IMR-90 (cell line): ENCODE data around the gene TRMO.

Experiments
- CEBPB ChIP-seq: IDR thresholded peaks from 2 replicates; pipeline ENCODE4 v1.6.1; 2012; ENCODE audit warnings: low read depth, low read length, improper control_type of control experiment
- CHD1 ChIP-seq: IDR thresholded peaks from 2 replicates; pipeline ENCODE4 v1.6.1; 2012; ENCODE audit warnings: low read depth, low read length, improper control_type of control experiment
- FOS ChIP-seq: fragments of 150-350 bp; IDR thresholded peaks from 2 replicates; pipeline ENCODE4 v1.6.1; 2016; ENCODE audit warnings: low read depth, low read length
- MAZ ChIP-seq: IDR thresholded peaks from 2 replicates; pipeline ENCODE4 v1.6.1; 2012; ENCODE audit warnings: low read depth, mild to moderate bottlenecking, low read length, improper control_type of control experiment, moderate library complexity, borderline replicate concordance
- TF ChIP-seq, protein P1 (sequence below): conservative IDR thresholded peaks from 2 replicates; pipeline ENCODE4 v1.5.1; 2012; ENCODE audit warnings: mild to moderate bottlenecking, low read depth, low read length, improper control_type of control experiment

DNA sequence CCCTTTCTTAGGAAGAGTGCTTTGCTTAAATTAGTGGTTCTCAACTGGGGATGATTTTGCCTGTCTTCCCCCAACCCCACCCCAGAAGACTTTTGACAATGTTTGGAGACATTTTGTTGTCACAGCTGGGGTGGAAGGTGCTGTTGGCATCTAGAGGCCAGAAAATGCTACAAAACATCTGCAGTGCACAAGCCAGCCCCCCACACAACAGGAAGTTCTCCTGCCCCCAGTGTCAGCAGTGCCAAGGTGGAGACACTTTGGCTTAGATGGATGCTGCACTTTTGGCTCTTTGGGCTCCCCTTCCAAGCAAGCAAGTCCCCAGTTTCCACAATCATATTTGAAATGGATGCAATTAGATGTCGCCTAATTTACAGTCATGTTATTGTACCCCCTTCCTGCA, 13.0 kb upstream of the TRMO start:
- no peak for TF ChIP-seq FOS
- TF ChIP-seq CEBPB: no peak
- TF ChIP-seq MAZ: no peak
- TF ChIP-seq, protein P1, sequence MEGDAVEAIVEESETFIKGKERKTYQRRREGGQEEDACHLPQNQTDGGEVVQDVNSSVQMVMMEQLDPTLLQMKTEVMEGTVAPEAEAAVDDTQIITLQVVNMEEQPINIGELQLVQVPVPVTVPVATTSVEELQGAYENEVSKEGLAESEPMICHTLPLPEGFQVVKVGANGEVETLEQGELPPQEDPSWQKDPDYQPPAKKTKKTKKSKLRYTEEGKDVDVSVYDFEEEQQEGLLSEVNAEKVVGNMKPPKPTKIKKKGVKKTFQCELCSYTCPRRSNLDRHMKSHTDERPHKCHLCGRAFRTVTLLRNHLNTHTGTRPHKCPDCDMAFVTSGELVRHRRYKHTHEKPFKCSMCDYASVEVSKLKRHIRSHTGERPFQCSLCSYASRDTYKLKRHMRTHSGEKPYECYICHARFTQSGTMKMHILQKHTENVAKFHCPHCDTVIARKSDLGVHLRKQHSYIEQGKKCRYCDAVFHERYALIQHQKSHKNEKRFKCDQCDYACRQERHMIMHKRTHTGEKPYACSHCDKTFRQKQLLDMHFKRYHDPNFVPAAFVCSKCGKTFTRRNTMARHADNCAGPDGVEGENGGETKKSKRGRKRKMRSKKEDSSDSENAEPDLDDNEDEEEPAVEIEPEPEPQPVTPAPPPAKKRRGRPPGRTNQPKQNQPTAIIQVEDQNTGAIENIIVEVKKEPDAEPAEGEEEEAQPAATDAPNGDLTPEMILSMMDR: no peak
- no peak for TF ChIP-seq CHD1
